Body of pancreas (tissue), 4 donors: Measurements from ENCODE around the gene WWOX.

Experiments
- CTCF ChIP-seq, 7 experiments: fragments of 450-650 bp in 4 of 7; fragments of 200-600 bp in 3 of 7; sonication (generic) in 3 of 7; IDR thresholded peaks; one replicate each; pipeline ENCODE4 v1.5.1; 2016 to 2019; ENCODE audit warnings: antibody characterized with exemption in 7 of 7
- POLR2A ChIP-seq, 3 donors: fragments of 450-650 bp; IDR thresholded peaks; one replicate each; pipeline ENCODE4 v1.6.1; 2016; ENCODE audit warnings: antibody characterized with exemption in 3 of 3, mild to moderate bottlenecking in 2 of 3

- TF ChIP-seq CTCF (IDR thresholded peaks at IDR 0.05) (no peak), POLR2A (IDR thresholded peaks at IDR 0.05) (no peak)
Measured at GRCh38 chr16:78762222-78762621, 662.8 kb downstream of the WWOX start.
